Measurements from ENCODE around the gene GADL1.

Gene GADL1

GRCh38 chr3:30894521-30895251 lies at the start of gene GADL1:
Gene GADL1 (minus strand): TSS chr3:30894661. CDS start chr3:30894614, 47 bp downstream.
- DNase-seq, result peak; percentile 2

GRCh38 chr3:30944124-30944523 lies 49.7 kb upstream of the GADL1 start:
- DNase-seq, result no peak

- no peak for DNase-seq
These were observed 48.7 kb upstream of the GADL1 start for GRCh38 chr3:30943206-30943605.

- no peak for DNase-seq
These were observed 46.9 kb upstream of the GADL1 start for GRCh38 chr3:30941342-30941741.

GRCh38 chr3:30940740-30941139 lies 46.3 kb upstream of the GADL1 start:
- no peak for DNase-seq

- peak; percentile 3 for DNase-seq
These were observed 39.7 kb upstream of the GADL1 start for GRCh38 chr3:30934208-30934550.

- no peak for DNase-seq
These were observed 39.2 kb upstream of the GADL1 start for GRCh38 chr3:30933478-30934207.

- DNase-seq, result no peak
These were observed 38.1 kb upstream of the GADL1 start for GRCh38 chr3:30932513-30933098.

GRCh38 chr3:30924763-30925162 lies 30.3 kb upstream of the GADL1 start:
- DNase-seq, result no peak

GRCh38 chr3:30919564-30919963 lies 25.1 kb upstream of the GADL1 start:
- DNase-seq, result no peak

- DNase-seq, result no peak
These were observed 24.3 kb upstream of the GADL1 start for GRCh38 chr3:30918761-30919160.

- DNase-seq, result no peak
These were observed 21.3 kb upstream of the GADL1 start for GRCh38 chr3:30915782-30916181.

GRCh38 chr3:30914696-30915095 lies 20.2 kb upstream of the GADL1 start:
- DNase-seq, result no peak

- DNase-seq, result no peak
These were observed 18.7 kb upstream of the GADL1 start for GRCh38 chr3:30913176-30913575.

- no peak for DNase-seq
These were observed 17.8 kb upstream of the GADL1 start for GRCh38 chr3:30912301-30912700.

- no peak for DNase-seq
These were observed 14.1 kb upstream of the GADL1 start for GRCh38 chr3:30908456-30909037.

- no peak for DNase-seq
These were observed 10.5 kb upstream of the GADL1 start for GRCh38 chr3:30904996-30905395.

- DNase-seq, result no peak
These were observed 868 bp upstream of the GADL1 start for GRCh38 chr3:30895329-30895728.

GRCh38 chr3:30893678-30894325 lies 659 bp downstream of the GADL1 start:
- no peak for DNase-seq

- no peak for DNase-seq
These were observed 3.6 kb downstream of the GADL1 start for GRCh38 chr3:30890907-30891306.

GRCh38 chr3:30886888-30887287 lies 7.6 kb downstream of the GADL1 start:
- no peak for DNase-seq

- no peak for DNase-seq
These were observed 15.6 kb downstream of the GADL1 start for GRCh38 chr3:30878862-30879261.

- no peak for DNase-seq
These were observed 19.0 kb downstream of the GADL1 start for GRCh38 chr3:30875505-30875904.
